Measurements from ENCODE around the gene LAMA4. TPM values are rescaled to one million over a fixed set of nuclear protein-coding genes. Genes with fewer than 3 reads are reported as not detected.

LAMA4 gene, protein sequence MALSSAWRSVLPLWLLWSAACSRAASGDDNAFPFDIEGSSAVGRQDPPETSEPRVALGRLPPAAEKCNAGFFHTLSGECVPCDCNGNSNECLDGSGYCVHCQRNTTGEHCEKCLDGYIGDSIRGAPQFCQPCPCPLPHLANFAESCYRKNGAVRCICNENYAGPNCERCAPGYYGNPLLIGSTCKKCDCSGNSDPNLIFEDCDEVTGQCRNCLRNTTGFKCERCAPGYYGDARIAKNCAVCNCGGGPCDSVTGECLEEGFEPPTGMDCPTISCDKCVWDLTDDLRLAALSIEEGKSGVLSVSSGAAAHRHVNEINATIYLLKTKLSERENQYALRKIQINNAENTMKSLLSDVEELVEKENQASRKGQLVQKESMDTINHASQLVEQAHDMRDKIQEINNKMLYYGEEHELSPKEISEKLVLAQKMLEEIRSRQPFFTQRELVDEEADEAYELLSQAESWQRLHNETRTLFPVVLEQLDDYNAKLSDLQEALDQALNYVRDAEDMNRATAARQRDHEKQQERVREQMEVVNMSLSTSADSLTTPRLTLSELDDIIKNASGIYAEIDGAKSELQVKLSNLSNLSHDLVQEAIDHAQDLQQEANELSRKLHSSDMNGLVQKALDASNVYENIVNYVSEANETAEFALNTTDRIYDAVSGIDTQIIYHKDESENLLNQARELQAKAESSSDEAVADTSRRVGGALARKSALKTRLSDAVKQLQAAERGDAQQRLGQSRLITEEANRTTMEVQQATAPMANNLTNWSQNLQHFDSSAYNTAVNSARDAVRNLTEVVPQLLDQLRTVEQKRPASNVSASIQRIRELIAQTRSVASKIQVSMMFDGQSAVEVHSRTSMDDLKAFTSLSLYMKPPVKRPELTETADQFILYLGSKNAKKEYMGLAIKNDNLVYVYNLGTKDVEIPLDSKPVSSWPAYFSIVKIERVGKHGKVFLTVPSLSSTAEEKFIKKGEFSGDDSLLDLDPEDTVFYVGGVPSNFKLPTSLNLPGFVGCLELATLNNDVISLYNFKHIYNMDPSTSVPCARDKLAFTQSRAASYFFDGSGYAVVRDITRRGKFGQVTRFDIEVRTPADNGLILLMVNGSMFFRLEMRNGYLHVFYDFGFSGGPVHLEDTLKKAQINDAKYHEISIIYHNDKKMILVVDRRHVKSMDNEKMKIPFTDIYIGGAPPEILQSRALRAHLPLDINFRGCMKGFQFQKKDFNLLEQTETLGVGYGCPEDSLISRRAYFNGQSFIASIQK (N-terminal part only)
- total RNA-seq (2022; extraction: Qiagen RNA extraction; ENCODE audit: low read depth), result 1.1 to 2.5 TPM (median 1.8 TPM) in 5 replicates

DNA sequence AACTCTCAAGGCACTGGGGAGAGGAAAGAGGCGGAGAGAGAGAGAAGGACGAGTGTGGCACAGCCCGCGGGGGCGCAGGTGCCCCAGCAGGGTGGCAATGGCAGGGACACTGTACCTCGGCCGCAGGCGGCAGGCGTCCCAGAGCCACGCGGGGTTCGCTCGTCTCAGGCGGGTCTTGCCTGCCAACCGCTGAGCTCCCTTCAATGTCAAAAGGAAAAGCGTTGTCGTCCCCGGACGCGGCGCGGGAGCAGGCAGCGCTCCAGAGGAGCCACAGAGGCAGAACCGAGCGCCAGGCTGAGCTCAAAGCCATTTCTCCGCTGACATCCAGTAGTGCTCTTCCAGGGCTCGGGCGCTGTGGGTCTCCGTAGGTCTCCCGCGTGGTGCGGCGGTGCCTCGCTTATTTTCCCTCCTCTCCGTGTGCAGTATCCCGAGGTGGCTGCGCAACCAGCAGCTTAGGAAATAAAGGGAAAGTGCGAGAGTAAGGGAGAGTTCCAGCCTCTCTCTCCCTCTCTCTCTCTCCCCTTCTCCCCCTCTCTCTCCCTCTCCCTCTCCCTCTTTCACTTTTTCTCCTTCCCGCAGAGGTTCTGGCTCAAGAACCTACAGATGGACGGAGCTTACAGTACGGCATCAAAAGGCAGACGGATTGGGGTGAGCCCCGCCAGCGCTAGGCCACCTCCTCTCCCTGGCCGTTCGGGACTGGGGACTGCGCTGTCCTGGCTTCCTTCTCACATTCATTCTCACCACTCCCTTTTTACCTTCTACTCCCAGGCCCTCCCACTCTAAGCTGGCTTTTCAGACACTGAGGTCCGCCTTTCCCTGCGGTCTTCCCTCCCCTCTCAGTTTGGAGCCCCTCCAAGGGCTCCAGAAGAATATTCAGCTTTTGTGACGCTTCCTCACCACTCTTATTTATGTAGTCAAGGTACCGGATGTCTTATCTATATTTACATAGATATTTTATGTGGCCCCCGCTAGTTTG lies at the start of gene LAMA4:
Gene LAMA4 (minus strand): TSS at position 727 of the 976 bp plus-strand sequence. CDS start 417 bp downstream, at position 310.

DNA sequence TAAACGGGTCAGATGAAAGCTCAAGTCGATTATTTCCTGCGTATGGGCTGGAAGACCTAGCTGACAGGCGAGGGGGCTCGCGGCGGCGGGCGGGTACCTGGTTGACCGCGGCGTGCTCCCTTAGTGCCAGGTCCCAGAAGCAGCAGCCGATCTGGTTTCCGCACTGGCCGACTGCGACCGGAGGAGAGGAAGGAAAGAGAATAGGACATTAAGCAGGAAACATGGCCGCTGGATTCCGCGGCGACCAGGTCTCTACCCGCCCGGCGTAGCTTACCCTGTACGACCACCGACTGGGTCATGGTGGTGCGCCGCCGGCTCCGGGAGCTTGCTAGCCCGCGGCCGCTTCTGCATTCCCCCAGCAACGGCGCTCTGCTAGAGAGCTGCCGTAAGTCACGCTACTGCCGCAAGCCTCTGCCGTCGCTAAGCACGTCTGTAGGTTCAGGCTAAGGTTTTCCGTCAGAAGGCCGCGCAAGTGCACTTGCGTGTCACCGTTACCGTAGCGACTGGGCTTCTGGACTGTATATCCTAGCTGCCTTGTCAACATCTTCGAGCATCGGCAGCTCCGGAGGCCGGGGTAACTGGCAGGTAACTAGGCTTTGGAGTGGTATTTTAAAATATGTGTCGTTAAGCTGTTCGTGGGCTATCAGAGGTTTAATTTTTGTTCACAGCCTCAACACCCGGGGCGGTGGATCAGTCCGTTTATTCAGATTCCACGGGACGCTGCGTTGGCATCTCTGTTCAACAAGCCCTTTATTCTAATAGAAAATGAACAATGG lies 167.0 kb downstream of the LAMA4 start, which contains the start of the genes FAM229B and TUBE1:
Gene FAM229B (plus strand): TSS at position 456 of the 776 bp plus-strand sequence. CDS start 11,693 bp downstream, outside the sequence.
Gene TUBE1 (minus strand): TSS at position 347 of the 776 bp plus-strand sequence. CDS start 48 bp downstream, at position 299.

Other genes with a start within 250 kb of the LAMA4 start
- not detected in 5 replicates for gene CCN6, start 200.5 kb downstream of the LAMA4 start, total RNA-seq (2022; extraction: Qiagen RNA extraction; ENCODE audit: low read depth)
- gene TUBE1, start 167.1 kb downstream of the LAMA4 start, total RNA-seq (2022; extraction: Qiagen RNA extraction; ENCODE audit: low read depth), result 5.7 to 8.2 TPM (median 7.1 TPM) in 5 replicates
- gene FAM229B, start 167.0 kb downstream of the LAMA4 start, total RNA-seq (2022; extraction: Qiagen RNA extraction; ENCODE audit: low read depth), result 5.2 to 9.3 TPM (median 9.2 TPM) in 5 replicates
- gene RFPL4B, start 92.8 kb upstream of the LAMA4 start, total RNA-seq (2022; extraction: Qiagen RNA extraction; ENCODE audit: low read depth), result 0.05 to 0.09 TPM (median 0.08 TPM) in 3 of 5 replicates, not detected in the others